Measurements from ENCODE around the gene MCM3AP.

The MCM3AP gene

GRCh38 chr21:46187814-46188213, 97.6 kb downstream of the MCM3AP start:
- DNase-seq (ENCODE audit: low read depth, low spot score) = no peak

DNA sequence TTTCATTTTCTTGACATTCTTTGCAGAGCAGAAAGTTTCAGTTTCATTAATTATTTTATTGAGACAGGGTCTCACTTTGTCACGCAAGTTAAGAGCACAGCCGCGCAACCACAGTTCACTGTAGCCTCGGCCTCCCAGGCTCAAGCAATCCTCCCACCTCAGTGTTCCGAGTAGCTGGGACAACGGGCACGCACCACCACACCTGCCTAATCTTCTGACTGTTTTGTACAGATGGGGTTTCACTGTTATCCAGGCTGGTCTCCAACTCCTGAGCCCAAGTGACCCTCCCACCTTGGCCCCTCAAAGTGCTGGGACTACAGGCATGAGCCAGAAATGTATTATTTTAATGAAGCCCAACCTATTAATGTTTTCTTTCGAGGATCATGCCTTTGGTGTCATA, 98.2 kb downstream of the MCM3AP start:
- no peak for DNase-seq (ENCODE audit: low read depth, low spot score)

GRCh38 chr21:46185716-46186115, 99.7 kb downstream of the MCM3AP start:
- no peak for DNase-seq (ENCODE audit: low read depth, low spot score)

Measured in ELF-1 (cell line).